ENCODE measurements around the gene PAMR1. TPM values are rescaled to one million over a fixed set of nuclear protein-coding genes. Genes with fewer than 3 reads are reported as not detected.

PAMR1 gene
- total and polyA plus RNA-seq, 4 donors, result 0.60 to 15.2 (median 1.4) TPM

DNA sequence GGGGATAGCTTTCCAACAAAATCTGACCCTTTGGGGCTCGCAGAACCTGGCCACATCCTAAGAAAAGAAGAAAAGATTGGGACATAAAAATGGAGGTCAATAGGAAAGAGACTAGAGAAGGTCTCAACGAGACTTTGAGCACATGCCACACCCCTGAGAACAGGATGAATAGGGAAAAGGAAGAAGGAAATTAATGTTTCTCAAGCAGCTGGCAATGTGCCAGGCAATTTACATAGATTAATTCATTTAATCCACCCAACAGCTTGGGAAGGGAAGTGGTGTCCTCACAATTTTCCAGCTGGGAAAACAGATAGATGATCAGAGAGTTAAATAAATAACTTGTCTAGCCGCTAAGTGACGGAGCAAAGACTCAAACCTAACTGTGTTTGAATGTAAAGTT lies 50.7 kb downstream of the PAMR1 start:
- Histone ChIP-seq H3K9me3 (ENCODE audit: control insufficient read depth in 4 of 4, insufficient read depth in 3 of 4, low read length in 3 of 4) (no peaks in the 10 kb centered on the region), H3K4me1 (ENCODE audit: control insufficient read depth in 5 of 5, insufficient read depth in 5 of 5, low read length in 5 of 5) (peaks cover 0 to 27% (median 3%) of the 10 kb centered on the region in 5 donors), H3K4me3 (no peak overlapping the region), H3K9ac (ENCODE audit: insufficient read depth in 1 of 2, low read length in 2 of 2) (no peak overlapping the region), H3K36me3 (ENCODE audit: control insufficient read depth in 4 of 4, insufficient read depth in 4 of 4, low read length in 4 of 4) (no peaks in the 10 kb centered on the region), H3K27me3 (ENCODE audit: control insufficient read depth in 3 of 3, insufficient read depth in 3 of 3, low read length in 2 of 3) (no peaks in the 10 kb centered on the region), H3K27ac (ENCODE audit: low read depth in 1 of 2, low read length in 1 of 2) (no peak overlapping the region)
- TF ChIP-seq CTCF (IDR thresholded peaks at IDR 0.05; ENCODE audit: control extremely low read depth, extremely low read depth), result no peak
- WGBS, 2 donors, result 68 to 78% methylated on average over 4 of the region's 4 CpGs
- DNase-seq (peak; percentile 29 to 73 (median 59)), ATAC-seq (ENCODE audit: insufficient read depth, low FRiP score) (no peak)

GRCh38 chr11:35473795-35474374 lies 51.5 kb downstream of the PAMR1 start:
- no peaks in the 10 kb centered on the region for H3K36me3 ChIP-seq (ENCODE audit: control insufficient read depth in 4 of 4, insufficient read depth in 4 of 4, low read length in 4 of 4)
- WGBS, 2 donors, result 92 to 93% methylated on average over 7 of the region's 7 CpGs
- H3K27ac ChIP-seq (ENCODE audit: low read depth in 1 of 2, low read length in 1 of 2), result no peak overlapping the region
- H3K4me3 ChIP-seq, result no peak overlapping the region
- H3K9me3 ChIP-seq (ENCODE audit: control insufficient read depth in 4 of 4, insufficient read depth in 3 of 4, low read length in 3 of 4), result no peaks in the 10 kb centered on the region
- H3K4me1 ChIP-seq (ENCODE audit: control insufficient read depth in 5 of 5, insufficient read depth in 5 of 5, low read length in 5 of 5), result peaks cover 0 to 27% (median 3%) of the 10 kb centered on the region in 5 donors
- H3K9ac ChIP-seq (ENCODE audit: insufficient read depth in 1 of 2, low read length in 2 of 2), result no peak overlapping the region
- ATAC-seq (ENCODE audit: insufficient read depth, low FRiP score) (no peak), DNase-seq (no peak)
- no peak for TF ChIP-seq CTCF (IDR thresholded peaks at IDR 0.05; ENCODE audit: control extremely low read depth, extremely low read depth)
- no peaks in the 10 kb centered on the region for H3K27me3 ChIP-seq (ENCODE audit: control insufficient read depth in 3 of 3, insufficient read depth in 3 of 3, low read length in 2 of 3)

GRCh38 chr11:35470616-35471015 lies 54.8 kb downstream of the PAMR1 start:
- Histone ChIP-seq H3K36me3 (ENCODE audit: control insufficient read depth in 4 of 4, insufficient read depth in 4 of 4, low read length in 4 of 4) (no peaks in the 10 kb centered on the region), H3K27me3 (ENCODE audit: control insufficient read depth in 3 of 3, insufficient read depth in 3 of 3, low read length in 2 of 3) (no peaks in the 10 kb centered on the region), H3K4me3 (no peak overlapping the region), H3K9ac (ENCODE audit: insufficient read depth in 1 of 2, low read length in 2 of 2) (no peak overlapping the region), H3K9me3 (ENCODE audit: control insufficient read depth in 4 of 4, insufficient read depth in 3 of 4, low read length in 3 of 4) (peaks cover 0 to 1% (median 0%) of the 10 kb centered on the region in 4 donors), H3K27ac (ENCODE audit: low read depth in 1 of 2, low read length in 1 of 2) (no peak overlapping the region), H3K4me1 (ENCODE audit: control insufficient read depth in 5 of 5, insufficient read depth in 5 of 5, low read length in 5 of 5) (peaks cover 0 to 15% (median 0%) of the 10 kb centered on the region in 5 donors)
- TF ChIP-seq CTCF (IDR thresholded peaks at IDR 0.05; ENCODE audit: control extremely low read depth, extremely low read depth), result no peak
- no peak for ATAC-seq (ENCODE audit: insufficient read depth, low FRiP score)
- DNase-seq, result no peak
- 94 to 95% methylated on average over 13 of the region's 13 CpGs for WGBS, 2 donors

- peaks cover 0 to 1% (median 0%) of the 10 kb centered on the region in 4 donors for H3K9me3 ChIP-seq (ENCODE audit: control insufficient read depth in 4 of 4, insufficient read depth in 3 of 4, low read length in 3 of 4)
- no peak overlapping the region for H3K4me3 ChIP-seq
- no peaks in the 10 kb centered on the region for H3K36me3 ChIP-seq (ENCODE audit: control insufficient read depth in 4 of 4, insufficient read depth in 4 of 4, low read length in 4 of 4)
- peaks cover 0 to 3% (median 0%) of the 10 kb centered on the region in 5 donors for H3K4me1 ChIP-seq (ENCODE audit: control insufficient read depth in 5 of 5, insufficient read depth in 5 of 5, low read length in 5 of 5)
- H3K27me3 ChIP-seq (ENCODE audit: control insufficient read depth in 3 of 3, insufficient read depth in 3 of 3, low read length in 2 of 3), result no peaks in the 10 kb centered on the region
- H3K9ac ChIP-seq (ENCODE audit: insufficient read depth in 1 of 2, low read length in 2 of 2), result no peak overlapping the region
- H3K27ac ChIP-seq (ENCODE audit: low read depth in 1 of 2, low read length in 1 of 2), result no peak overlapping the region
- WGBS, 2 donors, result 83 to 90% methylated on average over 3 of the region's 3 CpGs
- ATAC-seq (ENCODE audit: insufficient read depth, low FRiP score) (no peak), DNase-seq (no peak)
- TF ChIP-seq CTCF (IDR thresholded peaks at IDR 0.05; ENCODE audit: control extremely low read depth, extremely low read depth), result no peak
Observed at GRCh38 chr11:35466058-35466457, 59.4 kb downstream of the PAMR1 start.
